ENCODE results near the gene STXBP1. TPM values are rescaled to one million over a fixed set of nuclear protein-coding genes. Genes with fewer than 3 reads are reported as not detected.

Gene STXBP1
- total and polyA plus RNA-seq, 2 of the 13 experiments (the other 11 are each of a cell fraction or from before 2014, with no cell fraction given), result 2.9 TPM

DNA sequence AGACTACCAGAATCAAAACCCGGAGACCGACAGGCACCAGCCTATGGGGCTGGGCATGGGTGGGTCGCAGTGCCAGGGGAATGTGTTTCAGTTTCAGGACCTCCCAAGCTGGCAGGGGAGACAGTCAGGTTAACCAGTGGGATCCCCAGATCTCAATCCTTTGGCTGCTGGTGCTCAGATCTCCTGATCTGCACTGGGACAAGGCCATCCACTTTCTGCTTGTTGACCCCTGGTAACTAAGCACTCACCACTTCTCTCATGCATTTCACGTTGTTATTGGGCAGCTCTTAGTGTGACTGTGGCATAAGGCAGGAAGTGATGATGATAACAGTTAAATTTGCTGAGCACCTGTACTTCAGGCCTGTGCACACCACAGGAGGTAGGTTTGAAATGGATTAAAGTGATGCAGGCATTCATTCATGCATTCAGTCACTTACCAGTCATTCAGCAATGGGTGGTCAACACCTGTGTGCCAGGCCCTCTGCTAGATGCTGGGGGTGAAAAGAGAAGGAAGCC, 42.1 kb upstream of the STXBP1 start (continued):
- TF ChIP-seq, protein P1, sequence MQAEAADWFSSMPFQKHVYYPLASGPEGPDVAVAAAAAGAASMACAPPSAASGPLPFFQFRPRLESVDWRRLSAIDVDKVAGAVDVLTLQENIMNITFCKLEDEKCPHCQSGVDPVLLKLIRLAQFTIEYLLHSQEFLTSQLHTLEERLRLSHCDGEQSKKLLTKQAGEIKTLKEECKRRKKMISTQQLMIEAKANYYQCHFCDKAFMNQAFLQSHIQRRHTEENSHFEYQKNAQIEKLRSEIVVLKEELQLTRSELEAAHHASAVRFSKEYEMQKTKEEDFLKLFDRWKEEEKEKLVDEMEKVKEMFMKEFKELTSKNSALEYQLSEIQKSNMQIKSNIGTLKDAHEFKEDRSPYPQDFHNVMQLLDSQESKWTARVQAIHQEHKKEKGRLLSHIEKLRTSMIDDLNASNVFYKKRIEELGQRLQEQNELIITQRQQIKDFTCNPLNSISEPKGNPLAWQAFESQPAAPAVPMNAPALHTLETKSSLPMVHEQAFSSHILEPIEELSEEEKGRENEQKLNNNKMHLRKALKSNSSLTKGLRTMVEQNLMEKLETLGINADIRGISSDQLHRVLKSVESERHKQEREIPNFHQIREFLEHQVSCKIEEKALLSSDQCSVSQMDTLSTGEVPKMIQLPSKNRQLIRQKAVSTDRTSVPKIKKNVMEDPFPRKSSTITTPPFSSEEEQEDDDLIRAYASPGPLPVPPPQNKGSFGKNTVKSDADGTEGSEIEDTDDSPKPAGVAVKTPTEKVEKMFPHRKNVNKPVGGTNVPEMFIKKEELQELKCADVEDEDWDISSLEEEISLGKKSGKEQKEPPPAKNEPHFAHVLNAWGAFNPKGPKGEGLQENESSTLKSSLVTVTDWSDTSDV (CRISPR knock-in tag; IDR thresholded peaks at IDR 0.05), result 0 out of 2 replicates have a peak, but pooled peaks have one; percentile 36
- TF ChIP-seq HNRNPL (IDR thresholded peaks at IDR 0.05; ENCODE audit: low read depth, low read length) (peak; percentile 81; the same call in 1 of the 2 replicates), NRL (CRISPR knock-in tag; IDR thresholded peaks at IDR 0.05; ENCODE audit: borderline replicate concordance) (0 out of 2 replicates have a peak, but pooled peaks have one; percentile 60), ZNF644 (CRISPR knock-in tag; IDR thresholded peaks at IDR 0.05; ENCODE audit: low read depth) (no peak), ZNF83 (CRISPR knock-in tag; IDR thresholded peaks at IDR 0.05; ENCODE audit: borderline replicate concordance) (no peak), ZNF501 (CRISPR knock-in tag; IDR thresholded peaks at IDR 0.05) (0 out of 2 replicates have a peak, but pooled peaks have one; percentile 49), ZNF746 (CRISPR knock-in tag; IDR thresholded peaks at IDR 0.05) (0 out of 2 replicates have a peak, but pooled peaks have one; percentile 8)
- TF ChIP-seq, protein P2, sequence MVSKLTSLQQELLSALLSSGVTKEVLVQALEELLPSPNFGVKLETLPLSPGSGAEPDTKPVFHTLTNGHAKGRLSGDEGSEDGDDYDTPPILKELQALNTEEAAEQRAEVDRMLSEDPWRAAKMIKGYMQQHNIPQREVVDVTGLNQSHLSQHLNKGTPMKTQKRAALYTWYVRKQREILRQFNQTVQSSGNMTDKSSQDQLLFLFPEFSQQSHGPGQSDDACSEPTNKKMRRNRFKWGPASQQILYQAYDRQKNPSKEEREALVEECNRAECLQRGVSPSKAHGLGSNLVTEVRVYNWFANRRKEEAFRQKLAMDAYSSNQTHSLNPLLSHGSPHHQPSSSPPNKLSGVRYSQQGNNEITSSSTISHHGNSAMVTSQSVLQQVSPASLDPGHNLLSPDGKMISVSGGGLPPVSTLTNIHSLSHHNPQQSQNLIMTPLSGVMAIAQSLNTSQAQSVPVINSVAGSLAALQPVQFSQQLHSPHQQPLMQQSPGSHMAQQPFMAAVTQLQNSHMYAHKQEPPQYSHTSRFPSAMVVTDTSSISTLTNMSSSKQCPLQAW (CRISPR knock-in tag; IDR thresholded peaks at IDR 0.05), result 0 out of 2 replicates have a peak, but pooled peaks have one; percentile 11
- TF ChIP-seq, protein P3, sequence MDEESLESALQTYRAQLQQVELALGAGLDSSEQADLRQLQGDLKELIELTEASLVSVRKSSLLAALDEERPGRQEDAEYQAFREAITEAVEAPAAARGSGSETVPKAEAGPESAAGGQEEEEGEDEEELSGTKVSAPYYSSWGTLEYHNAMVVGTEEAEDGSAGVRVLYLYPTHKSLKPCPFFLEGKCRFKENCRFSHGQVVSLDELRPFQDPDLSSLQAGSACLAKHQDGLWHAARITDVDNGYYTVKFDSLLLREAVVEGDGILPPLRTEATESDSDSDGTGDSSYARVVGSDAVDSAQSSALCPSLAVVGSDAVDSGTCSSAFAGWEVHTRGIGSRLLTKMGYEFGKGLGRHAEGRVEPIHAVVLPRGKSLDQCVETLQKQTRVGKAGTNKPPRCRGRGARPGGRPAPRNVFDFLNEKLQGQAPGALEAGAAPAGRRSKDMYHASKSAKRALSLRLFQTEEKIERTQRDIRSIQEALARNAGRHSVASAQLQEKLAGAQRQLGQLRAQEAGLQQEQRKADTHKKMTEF (CRISPR knock-in tag; IDR thresholded peaks at IDR 0.05), result no peak

Measured in HepG2 (cell line).